Activated CD4-positive, alpha-beta T cell treated with anti-CD3 and anti-CD28 coated beads, Interleukin-2, amount 50 U/mL, for 48 hours (primary cell): Measurements from ENCODE around the gene CAPN3.

Experiments
- DNase-seq, 2 experiments: peaks; one replicate each; pipeline ENCODE4 v3.0.0-alpha.2; 2020

The CAPN3 gene

GRCh38 chr15:42457445-42458442, 98.4 kb downstream of the CAPN3 start:
- DNase-seq: no peak

- no peak for DNase-seq
Measured at GRCh38 chr15:42461261-42461660, 102.0 kb downstream of the CAPN3 start.
